Suppressor macrophage treated with lipopolysaccharide for 1 hour (primary cell): ENCODE data around the gene ITGA8.
"Not testable (repeated sequence)": the region's sequence is repeated elsewhere in the genome, so short reads cannot be mapped to it uniquely, and the experiment has no call there.

ENCODE experiments used
- DNase-seq, 3 donors: peaks; one replicate each; pipeline ENCODE4 v3.0.0-alpha.2; 2020 to 2022

ITGA8 gene

DNA sequence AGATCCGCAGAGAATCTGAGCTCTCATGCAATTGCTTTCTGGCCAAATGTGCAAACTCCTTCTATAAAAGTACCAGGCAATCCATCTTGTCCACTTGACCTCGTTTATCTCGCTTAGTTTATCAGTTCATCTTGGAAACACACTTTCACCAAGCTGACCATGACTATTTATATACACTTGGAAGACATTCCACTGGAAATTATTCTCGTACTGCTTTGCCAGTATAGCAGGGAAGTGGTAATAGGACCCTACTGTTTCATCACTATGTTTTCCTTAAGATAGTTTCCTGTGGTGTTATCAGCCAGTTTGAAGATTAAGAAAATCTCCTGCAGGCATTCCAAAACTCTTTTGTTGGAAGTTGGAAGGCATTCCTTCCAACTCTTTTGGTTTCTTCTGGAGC lies 233.3 kb downstream of the ITGA8 start:
- DNase-seq, result no peak

DNA sequence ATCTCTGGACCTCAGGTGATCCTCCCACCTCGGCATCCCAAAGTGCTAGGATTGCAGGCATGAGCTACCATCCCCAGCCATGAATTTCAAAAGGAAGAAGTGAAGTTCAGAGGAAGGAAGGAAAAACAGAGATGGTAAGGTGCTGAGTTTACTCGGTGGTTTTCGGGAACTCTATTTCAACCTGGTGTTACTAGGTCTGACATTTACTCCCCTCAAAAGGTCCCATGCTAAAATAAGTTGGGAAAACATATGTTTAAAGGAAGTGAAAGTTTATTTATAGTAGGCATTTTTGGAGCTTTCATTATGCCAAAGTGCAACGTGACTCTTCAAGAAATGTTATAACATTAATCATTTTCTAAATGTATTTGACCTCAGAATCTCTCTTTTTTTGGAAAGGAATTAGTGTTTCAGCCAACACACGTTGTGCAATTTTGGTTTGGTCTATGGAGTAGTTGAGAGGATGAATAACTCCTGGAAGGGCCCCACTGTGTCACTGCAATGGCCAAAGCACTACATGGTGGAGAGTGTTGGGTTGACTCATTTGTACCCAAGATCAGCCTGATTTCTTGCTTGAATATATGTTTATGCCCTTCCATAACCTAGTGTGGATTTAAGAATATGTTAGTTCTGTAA lies 233.9 kb downstream of the ITGA8 start:
- DNase-seq, result no peak

DNA sequence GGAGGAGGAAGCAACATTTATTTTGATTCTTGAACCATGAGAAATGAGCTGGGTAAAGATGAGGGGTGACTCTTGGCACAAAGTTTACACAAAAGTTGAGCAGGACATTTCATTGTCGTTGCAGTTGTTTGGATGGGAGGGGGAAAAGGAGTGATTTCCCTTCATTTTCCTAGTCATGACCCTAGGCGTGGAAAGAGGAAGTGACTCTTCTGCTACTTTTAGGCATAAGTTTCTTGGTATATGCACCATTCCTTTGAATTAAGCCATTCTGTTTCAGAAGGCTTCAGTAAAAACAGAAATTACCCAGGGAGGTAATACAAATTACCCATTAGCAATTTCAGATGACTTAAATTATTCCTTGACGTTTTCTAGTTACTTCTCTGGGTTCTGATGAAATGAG lies 234.7 kb downstream of the ITGA8 start:
- DNase-seq, result no peak

DNA sequence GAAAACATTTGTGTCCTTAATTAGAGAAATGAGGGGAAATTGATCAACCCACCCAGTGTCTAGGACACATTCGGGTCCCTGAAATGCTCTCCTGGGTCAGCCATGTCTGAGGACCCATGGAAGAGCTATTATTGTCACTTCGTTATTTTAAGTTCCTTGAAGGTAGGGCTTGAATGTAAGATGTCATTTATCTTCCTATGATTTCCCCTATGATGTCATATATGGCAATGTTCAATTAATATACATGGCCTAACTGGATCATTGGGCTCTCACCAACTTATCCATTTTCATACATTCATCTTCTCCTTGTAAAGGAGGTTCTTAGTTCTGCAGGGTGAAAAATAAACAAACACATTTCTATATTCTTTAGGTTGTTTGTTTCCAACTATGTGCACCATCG lies 235.6 kb downstream of the ITGA8 start:
- DNase-seq, result no peak

DNA sequence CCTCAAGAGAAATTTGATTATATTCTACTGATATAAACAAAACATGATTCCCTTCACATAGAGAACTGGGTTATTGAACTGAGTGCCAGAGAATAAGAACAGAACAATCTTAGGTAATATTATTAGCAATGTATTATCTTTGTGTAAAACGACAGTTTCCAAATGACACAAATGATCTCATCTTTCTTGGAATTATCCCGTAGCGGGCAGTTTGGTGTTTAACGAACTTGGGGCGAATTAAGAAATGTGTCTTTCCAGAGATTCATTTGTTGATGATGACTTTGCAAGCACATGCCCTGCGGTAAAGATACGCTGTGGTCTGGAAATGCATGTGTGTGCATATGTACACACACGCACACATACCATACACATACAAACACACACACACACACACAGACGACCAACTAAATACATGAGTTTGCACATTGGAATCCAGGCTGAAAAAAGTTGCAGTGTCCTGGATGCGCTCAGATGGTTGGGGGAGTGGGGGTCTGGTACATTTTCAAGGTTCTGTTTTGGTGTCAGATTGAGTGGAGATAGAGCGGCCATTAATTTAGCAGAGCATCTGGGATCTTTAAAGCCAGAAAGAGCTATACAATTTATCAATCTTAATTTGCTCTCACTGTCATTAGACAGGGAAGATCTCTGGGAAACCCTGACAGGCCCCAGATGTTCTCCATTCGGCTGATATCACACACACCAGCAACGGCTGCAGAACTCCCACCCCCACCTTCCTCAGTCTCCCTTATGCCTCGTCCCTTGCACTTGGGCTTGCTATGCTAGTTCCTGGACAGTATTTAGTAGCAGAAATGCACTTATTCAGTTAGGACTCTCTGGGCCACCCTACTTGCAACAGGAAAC lies 236.3 kb downstream of the ITGA8 start:
- DNase-seq, result no peak

DNA sequence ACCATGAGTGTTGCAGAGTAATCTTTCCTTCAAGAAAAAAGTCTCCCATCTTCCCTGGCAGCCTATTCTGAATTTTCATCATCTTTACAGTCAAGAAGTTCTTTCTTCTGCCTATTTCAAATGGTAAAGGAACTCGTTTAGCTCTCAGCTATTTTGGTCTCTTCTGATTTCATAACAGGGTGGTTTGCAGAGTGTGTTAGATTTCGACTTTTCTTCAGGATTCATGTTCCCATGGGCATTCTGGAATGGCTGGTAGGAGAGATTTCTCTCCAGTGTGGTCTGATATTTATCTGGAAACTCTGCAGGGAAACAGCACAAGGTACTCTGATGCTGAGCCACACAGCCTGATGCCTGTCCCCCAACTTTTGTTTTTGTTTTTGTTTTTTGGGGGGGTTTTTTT lies 237.6 kb downstream of the ITGA8 start:
- DNase-seq, result no peak

DNA sequence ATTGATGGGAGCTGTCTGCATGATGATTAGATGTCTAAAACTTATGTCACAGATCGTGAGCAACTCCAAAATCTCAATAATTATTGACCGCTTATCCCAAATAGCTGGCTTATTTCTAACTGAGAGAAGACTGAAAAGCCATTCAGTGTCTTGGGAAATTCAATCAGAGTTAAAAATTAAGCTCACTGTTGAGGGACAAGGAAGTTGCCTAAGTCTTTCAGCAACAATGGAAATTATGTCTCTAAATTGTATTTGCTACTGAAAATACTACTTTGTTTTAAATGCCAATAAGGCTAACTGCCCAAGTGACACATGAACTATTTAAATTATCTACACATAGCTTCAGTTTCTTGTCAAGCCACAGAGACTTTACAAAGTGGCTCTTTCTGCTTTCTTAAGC lies 240.8 kb downstream of the ITGA8 start:
- DNase-seq, result no peak

DNA sequence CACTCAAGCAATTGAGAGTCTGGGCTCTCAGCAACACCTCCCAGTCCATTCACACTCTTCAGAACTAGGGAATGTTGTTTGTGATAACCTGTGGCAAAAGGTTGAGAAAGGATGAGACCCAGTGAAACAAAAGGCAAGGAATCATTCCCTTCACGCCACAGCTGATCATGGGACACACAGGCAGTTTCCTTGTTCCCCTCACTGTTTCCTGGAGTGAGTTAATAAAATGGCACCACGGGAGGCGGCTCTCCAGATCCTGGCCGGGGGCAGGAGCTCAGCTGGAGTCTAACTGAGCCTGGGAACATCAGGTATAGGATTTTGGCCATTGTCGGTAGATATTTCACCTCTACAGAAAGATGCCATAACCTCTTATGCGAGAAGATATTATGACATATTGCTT lies 241.3 kb downstream of the ITGA8 start:
- DNase-seq, result no peak

DNA sequence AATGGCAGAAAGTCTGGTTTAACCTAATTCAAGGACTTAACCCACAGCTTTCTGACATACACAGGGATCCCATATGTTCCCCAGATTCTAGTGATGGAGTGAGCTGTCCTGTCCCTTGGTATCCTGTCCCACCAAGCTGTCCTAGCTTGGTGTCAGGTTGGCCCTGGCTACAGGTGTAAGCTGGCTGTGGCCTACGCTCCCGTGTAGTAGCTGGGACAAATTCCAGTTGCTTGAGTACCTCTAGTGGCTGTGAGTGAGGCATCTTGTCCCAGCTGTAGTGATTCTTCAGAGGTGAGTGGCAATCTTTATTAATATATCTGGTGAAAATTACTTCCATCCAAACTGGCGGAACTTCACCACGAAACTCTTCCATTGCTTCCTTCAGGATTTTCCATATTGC lies 243.4 kb downstream of the ITGA8 start:
- DNase-seq, result no peak

DNA sequence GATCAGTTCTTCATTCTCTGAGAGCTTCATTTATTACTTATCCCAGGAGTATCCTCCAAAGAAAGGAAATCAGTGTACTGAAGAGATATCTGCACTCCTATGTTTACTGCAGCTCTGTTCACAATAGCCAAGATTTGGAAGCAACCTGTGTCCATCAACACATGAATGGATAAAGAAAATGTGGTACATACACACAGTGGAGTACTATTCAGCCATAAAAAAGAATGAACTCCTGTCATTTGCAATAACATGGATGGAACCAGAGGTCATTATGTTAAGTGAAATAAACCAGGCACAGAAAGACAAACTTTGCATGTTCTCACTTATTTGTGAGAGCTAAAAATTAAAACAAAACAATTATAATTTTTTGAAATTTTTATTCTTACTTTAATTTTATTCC lies 244.3 kb downstream of the ITGA8 start:
- DNase-seq, result not testable (repeated sequence)

DNA sequence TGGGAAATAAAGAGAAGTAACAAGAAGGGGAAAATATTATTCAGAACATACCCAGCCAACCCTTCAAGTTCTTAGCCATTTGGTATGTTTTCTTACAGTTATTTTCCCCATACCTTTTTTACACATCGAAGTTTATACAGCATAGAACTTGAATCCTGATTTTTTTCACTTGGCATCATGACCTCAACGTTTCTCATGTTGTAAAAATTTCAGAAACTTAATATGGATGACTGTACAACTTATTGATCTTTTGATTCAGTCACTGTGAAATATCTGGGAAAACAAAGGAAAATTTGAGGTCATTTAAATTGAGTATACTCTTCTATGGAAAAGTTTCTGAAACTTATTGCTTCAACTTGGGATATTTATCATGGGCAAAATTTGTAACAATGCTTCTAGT lies 245.1 kb downstream of the ITGA8 start:
- no peak for DNase-seq

DNA sequence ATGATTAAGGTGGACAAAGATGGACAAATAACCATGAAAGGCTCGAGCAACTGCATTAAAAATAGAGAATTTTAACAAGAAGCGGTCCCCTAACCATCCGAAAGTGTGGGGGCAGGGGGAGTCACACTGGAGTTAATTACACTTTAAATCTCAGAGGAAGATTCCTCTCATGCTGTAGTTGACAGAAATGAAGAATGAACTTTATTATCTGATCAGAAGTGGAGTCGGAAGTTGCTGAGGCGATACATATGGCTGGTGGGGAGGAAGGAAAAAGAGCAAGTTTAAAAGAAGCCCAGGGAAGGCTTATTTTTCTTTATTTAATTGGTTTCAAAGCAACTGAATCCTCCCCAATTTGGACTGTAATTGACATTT lies 246.3 kb downstream of the ITGA8 start:
- no peak for DNase-seq

DNA sequence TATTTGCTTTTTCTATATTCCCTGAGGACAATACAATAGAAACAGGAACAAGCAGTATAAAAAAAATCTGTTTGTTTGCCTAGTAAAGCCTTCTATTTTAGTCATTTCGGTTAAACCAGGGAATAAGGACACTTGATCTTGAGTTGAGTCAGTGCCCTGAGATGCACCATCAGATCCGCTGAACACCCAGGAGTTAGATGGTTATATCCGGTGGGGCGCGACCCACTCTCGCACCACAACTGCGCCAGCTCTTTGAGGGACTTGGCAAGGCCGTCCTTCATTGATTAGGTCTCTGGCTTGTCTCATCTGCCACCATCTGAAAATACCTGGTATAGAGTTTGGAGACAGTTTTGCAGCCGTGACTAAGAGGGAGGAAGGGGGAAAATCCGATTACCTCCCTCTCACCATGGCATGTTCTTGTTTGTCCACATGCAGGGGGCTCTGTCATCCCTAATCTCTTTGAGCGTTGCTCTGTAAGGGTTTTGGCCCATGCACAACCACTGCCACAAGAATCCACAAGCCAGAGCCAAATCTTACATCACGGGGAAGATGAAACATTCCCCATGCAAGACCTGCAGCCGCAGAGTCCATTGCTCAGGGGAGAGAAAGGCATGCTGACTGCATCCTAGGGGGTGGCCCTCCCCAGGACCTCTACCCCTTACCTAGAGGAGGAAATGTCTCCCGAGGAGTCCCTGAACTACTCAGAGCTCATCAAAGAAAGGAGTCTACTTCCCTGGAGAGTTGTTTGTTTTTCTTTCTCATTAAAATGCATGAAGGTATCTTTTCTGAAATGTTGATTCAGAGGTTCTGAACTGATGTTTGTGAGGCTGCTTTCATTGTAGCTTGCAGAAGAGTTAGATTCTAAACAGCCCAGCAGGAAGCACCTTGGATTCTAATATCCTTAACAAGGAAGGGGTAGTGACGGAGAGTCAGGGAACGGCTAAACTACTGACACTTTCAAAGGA lies 247.0 kb downstream of the ITGA8 start:
- DNase-seq, result no peak

DNA sequence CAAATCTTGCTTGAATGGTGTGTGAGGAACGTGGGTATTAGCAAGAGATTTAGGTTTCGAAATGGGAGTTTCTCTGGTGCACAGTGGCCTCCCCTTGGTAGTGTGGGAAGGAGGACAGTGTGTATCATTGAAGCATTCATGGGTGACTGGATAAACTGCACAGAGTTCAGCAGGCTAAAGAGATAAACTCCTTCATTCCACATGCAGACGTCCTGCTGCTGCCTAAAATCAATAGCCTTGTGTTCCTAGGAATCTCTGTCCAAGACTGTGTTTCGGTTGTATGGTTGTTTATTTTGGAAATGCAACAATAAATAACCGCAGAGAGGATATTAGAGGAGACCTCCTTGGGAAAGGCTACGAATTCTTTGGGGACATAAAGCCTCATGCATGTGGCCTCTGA lies 247.7 kb downstream of the ITGA8 start:
- DNase-seq, result no peak

DNA sequence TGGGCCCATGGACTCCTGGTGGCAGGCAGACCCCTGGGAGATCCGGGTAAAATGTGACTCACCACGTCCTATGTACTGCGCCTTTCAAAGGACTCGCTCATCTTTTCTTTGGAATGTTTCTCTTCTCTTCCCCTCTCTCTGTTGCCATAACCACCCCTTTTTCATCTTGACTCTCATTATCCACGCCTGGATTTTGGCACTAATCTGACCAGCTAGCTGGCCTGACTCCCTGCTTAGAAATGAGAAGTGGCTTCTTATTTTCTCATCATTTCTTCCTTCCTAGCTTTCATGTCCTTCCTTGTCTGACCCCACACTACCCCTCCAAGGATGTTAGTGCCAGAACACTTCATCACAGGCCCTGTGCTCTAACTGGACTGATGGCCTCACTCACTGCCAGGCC lies 250.6 kb downstream of the ITGA8 start:
- no peak for DNase-seq

DNA sequence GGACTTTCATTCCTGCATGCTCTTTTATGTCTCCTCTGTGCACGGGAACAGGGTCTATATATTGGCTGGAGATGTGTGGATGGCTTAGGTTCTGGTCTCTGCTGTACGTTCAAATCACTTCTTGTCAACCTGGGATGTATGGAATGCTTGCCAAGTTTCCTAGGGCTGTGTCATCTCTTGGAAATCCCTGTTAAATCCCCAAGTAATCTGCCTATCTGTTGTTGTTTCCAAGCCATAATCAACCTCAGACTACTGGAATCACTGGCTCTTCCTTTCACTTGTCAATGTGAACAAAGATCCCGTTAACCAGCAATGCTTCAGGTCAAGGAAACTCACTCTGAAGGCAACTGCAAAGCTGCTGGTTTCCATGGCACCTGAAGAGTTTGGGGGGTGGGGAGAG lies 255.3 kb downstream of the ITGA8 start:
- DNase-seq, result no peak
